ENCODE measurements around the gene PPP1R3D.
A peak's percentile ranks its signal among the peaks of the same experiment; 100 is the strongest.

- peak; percentile 47 for TF ChIP-seq POLR2AphosphoS5 (IDR thresholded peaks at IDR 0.05; ENCODE audit: low read depth, low read length)
- peak; percentile 80; the same call in 1 of the 2 replicates for TF ChIP-seq POLR2A (IDR thresholded peaks at IDR 0.05; ENCODE audit: low read depth, low read length)
These were observed at the start of gene PPP1R3D, which contains the start of gene FAM217B for GRCh38 chr20:59940129-59940955.
